ENCODE measurements around the gene FTSJ3.
"Not testable (repeated sequence)": the region's sequence is repeated elsewhere in the genome, so short reads cannot be mapped to it uniquely, and the experiment has no call there.

DNA sequence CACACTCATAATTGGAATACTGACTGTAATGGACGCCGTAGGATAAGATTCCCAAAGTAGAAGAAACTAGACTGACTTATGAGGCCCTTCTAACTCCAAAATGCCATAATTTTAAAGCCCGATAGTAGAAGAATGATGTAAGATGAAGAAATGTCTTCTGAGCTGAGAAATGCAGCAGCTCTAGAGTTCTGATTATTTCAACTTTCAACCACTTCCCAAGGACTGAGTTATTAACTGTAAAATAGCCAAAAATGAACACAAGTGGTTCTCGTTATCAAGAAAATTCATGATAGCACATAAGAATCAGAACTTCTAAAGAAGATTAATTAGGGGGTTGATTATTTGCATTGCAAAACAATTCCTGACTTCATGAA, 42.8 kb upstream of the FTSJ3 start:
- TF ChIP-seq CREB1 (CRISPR knock-in tag; IDR thresholded peaks at IDR 0.05; ENCODE audit: low read depth); EZH2 (IDR thresholded peaks at IDR 0.05; ENCODE audit: low read depth, unreplicated experiment); EZH2phosphoT487 (IDR thresholded peaks at IDR 0.05; ENCODE audit: unreplicated experiment): not testable (repeated sequence)
- TF ChIP-seq, protein P1, sequence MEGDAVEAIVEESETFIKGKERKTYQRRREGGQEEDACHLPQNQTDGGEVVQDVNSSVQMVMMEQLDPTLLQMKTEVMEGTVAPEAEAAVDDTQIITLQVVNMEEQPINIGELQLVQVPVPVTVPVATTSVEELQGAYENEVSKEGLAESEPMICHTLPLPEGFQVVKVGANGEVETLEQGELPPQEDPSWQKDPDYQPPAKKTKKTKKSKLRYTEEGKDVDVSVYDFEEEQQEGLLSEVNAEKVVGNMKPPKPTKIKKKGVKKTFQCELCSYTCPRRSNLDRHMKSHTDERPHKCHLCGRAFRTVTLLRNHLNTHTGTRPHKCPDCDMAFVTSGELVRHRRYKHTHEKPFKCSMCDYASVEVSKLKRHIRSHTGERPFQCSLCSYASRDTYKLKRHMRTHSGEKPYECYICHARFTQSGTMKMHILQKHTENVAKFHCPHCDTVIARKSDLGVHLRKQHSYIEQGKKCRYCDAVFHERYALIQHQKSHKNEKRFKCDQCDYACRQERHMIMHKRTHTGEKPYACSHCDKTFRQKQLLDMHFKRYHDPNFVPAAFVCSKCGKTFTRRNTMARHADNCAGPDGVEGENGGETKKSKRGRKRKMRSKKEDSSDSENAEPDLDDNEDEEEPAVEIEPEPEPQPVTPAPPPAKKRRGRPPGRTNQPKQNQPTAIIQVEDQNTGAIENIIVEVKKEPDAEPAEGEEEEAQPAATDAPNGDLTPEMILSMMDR (conservative IDR thresholded peaks at IDR 0.05; ENCODE audit: low read depth in 2 of 2), result not testable (repeated sequence)
